Left renal cortex interstitium (tissue), 4 donors: Measurements from ENCODE around the gene WBP2NL. TPM values are rescaled to one million over a fixed set of nuclear protein-coding genes. Genes with fewer than 3 reads are reported as not detected.
A peak's percentile ranks its signal among the peaks of the same experiment; 100 is the strongest.
"Not testable (repeated sequence)": the region's sequence is repeated elsewhere in the genome, so short reads cannot be mapped to it uniquely, and the experiment has no call there.

Experiments used
- DNase-seq, 4 donors: peaks; one replicate each; pipeline ENCODE4 v3.0.0-alpha.2; 2013; ENCODE audit warnings: low read depth in 4 of 4, low spot score in 2 of 4, missing footprints in 1 of 4
- polyA plus RNA-seq, 4 donors: library from polyadenylated mRNA; unstranded; fragments of 120-200 nt; gene quantifications; one replicate each; pipeline ENCODE4 v1.2.1, GENCODE V29; 2013; ENCODE audit not compliant: insufficient read length in 4 of 4

The WBP2NL gene
- 1 to 10 TPM; 3.2 to 8.0 (median 5.3) TPM for polyA plus RNA-seq

GRCh38 chr22:41998361-41999261 is at the start of gene WBP2NL:
Gene WBP2NL, plus strand, starts transcription at chr22:41998788. Its CDS starts 31 bp downstream, at chr22:41998819.
- peak in 3 of 4 donors; percentile 58 to 66 (median 59) for DNase-seq

- not testable (repeated sequence) for DNase-seq
These were observed 49.7 kb upstream of the WBP2NL start for GRCh38 chr22:41948928-41949296.

GRCh38 chr22:41949297-41949965 is 49.2 kb upstream of the WBP2NL start:
- no peak for DNase-seq

- no peak for DNase-seq
These were observed 46.6 kb upstream of the WBP2NL start, which contains the start of gene SMIM45 for GRCh38 chr22:41951898-41952474. Gene SMIM45, plus strand, starts transcription at chr22:41952150.

GRCh38 chr22:41952713-41953112 is 45.9 kb upstream of the WBP2NL start:
- no peak for DNase-seq

- DNase-seq, result no peak
These were observed 40.5 kb upstream of the WBP2NL start for GRCh38 chr22:41957941-41958556.

- DNase-seq, result no peak
These were observed 35.0 kb upstream of the WBP2NL start for GRCh38 chr22:41963453-41964111.

- DNase-seq, result no peak
These were observed 34.5 kb upstream of the WBP2NL start for GRCh38 chr22:41964112-41964491.

GRCh38 chr22:41966225-41966606 is 32.4 kb upstream of the WBP2NL start:
- DNase-seq, result no peak

- peak in 1 of 4 donors; percentile 34 for DNase-seq
These were observed 31.9 kb upstream of the WBP2NL start for GRCh38 chr22:41966607-41967240.

- DNase-seq, result no peak
These were observed 30.0 kb upstream of the WBP2NL start for GRCh38 chr22:41968601-41969000.

- DNase-seq, result no peak
These were observed 29.4 kb upstream of the WBP2NL start, which contains the start of gene SEPTIN3 for GRCh38 chr22:41969110-41969646. Gene SEPTIN3, plus strand, starts transcription at chr22:41969443. Its CDS starts 2,050 bp downstream, at chr22:41971493.

- DNase-seq, result no peak
These were observed 28.0 kb upstream of the WBP2NL start for GRCh38 chr22:41970601-41971000.

- no peak for DNase-seq
These were observed 27.2 kb upstream of the WBP2NL start for GRCh38 chr22:41971431-41971830.

GRCh38 chr22:41974691-41975290 is 23.8 kb upstream of the WBP2NL start:
- DNase-seq, result no peak

GRCh38 chr22:41975299-41976069 is 23.1 kb upstream of the WBP2NL start:
- no peak for DNase-seq

- no peak for DNase-seq
These were observed 22.3 kb upstream of the WBP2NL start for GRCh38 chr22:41976070-41976901.
